NT2/D1 (cell line): Measurements from ENCODE around the gene SNRPA1.

Experiments used
- SUZ12 ChIP-seq: IDR thresholded peaks from 2 replicates; pipeline ENCODE4 v1.6.1; 2011; ENCODE audit not compliant: insufficient read length, insufficient read depth; ENCODE audit errors: extremely low read depth
- YY1 ChIP-seq: IDR thresholded peaks from 2 replicates; pipeline ENCODE4 v1.6.1; 2011; ENCODE audit not compliant: insufficient read length, insufficient read depth
- ZNF274 ChIP-seq: IDR thresholded peaks from 2 replicates; pipeline ENCODE4 v1.6.1; 2011; ENCODE audit warnings: mild to moderate bottlenecking, low read depth, low read length

DNA sequence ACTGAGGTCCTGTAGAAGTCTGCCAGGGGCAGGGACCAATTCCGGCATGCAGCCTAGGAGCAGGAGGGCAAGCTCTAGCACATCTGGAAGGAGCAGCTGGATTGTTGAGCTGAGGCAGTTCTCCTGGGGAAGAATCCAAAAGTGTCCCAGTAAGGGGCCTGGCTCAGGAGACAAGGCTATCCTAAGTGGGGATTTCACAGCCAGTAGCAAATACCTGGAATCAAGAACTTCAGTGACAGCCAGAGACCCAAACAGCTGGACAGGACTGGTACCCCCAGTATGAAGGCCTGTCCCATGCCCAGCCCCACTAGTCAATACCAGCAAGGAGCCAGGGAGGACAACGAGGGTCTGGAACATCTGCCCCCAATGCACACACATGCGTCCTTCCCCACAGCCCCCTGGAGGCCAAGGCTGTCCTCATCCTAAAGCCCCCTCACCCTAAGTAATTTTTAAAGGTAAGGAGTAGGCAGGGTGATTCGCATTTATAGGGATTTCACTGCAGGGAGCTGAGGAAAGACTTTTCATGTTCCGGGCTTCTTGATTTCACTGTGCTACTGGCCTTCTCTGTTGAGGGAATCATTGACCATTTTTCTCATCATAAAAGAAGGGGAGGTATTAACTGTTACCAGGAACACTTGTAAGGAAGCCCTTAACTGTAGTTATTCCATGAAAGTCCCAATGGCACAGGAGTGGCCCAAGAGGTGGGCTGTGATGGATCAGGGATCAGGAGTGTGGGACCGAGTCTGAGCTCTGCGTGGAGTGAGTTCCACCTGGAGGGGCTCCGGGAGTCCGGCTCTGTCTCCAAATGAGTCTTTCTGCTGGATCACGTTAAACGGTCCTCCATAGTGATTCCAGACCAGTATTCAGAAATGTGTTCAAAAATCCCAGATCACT, 40.6 kb downstream of the SNRPA1 start:
- TF ChIP-seq SUZ12 (no peak), ZNF274 (no peak), YY1 (no peak)
